ENCODE results near the gene SMAD1.

DNA sequence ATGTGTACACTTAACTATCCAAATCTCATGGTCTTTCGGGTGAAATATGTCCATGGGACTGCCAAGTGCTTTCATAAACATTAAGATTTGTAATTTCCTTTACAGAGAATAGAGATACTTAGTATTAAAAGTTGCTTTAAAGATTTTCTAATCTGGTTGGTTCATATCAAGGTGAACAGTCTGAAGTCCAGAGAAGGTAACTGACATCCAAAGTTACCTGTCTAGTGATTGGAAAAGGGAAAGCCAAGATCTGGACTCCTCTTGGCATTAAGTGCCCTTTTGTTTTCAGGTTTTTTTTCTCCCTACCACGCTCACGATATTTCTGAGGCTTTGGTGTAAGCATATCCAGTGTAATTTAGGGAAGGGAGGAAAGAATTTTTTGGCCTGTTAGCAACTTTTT lies 5.0 kb downstream of the SMAD1 start:
- TF ChIP-seq, protein P1, sequence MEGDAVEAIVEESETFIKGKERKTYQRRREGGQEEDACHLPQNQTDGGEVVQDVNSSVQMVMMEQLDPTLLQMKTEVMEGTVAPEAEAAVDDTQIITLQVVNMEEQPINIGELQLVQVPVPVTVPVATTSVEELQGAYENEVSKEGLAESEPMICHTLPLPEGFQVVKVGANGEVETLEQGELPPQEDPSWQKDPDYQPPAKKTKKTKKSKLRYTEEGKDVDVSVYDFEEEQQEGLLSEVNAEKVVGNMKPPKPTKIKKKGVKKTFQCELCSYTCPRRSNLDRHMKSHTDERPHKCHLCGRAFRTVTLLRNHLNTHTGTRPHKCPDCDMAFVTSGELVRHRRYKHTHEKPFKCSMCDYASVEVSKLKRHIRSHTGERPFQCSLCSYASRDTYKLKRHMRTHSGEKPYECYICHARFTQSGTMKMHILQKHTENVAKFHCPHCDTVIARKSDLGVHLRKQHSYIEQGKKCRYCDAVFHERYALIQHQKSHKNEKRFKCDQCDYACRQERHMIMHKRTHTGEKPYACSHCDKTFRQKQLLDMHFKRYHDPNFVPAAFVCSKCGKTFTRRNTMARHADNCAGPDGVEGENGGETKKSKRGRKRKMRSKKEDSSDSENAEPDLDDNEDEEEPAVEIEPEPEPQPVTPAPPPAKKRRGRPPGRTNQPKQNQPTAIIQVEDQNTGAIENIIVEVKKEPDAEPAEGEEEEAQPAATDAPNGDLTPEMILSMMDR (IDR thresholded peaks at IDR 0.05): no peak
- TF ChIP-seq EZH2phosphoT487 (IDR thresholded peaks at IDR 0.05) (no peak), EZH2 (IDR thresholded peaks at IDR 0.05) (no peak)
